Psoas muscle (tissue), 8 donors: ENCODE measurements around the gene RALGDS. TPM values are rescaled to one million over a fixed set of nuclear protein-coding genes. Genes with fewer than 3 reads are reported as not detected.
A peak's percentile ranks its signal among the peaks of the same experiment; 100 is the strongest.

Source experiments
- ATAC-seq, 4 donors: fragments of 200-7000 bp; cut with Tn5 transposase; one replicate each; pipeline ENCODE4 v1.9.1; 2020; ENCODE audit warnings: moderate library complexity in 3 of 4, mild to moderate bottlenecking in 2 of 4
- DNase-seq, 2 donors: peaks; one replicate each; pipeline ENCODE4 v3.0.0-alpha.2; 2020
- H3K27ac ChIP-seq: fragments of 200-600 bp; one replicate; pipeline ENCODE4 v1.8.0; 2022
- H3K27me3 ChIP-seq, 3 donors: fragments of 200-600 bp in 1 of 3; one replicate each; pipeline versions ENCODE4 v1.6.1 to v1.8.0; 2013 to 2022; ENCODE audit warnings: low read length in 2 of 3, mild to moderate bottlenecking in 2 of 3, moderate library complexity in 1 of 3; ENCODE audit not compliant: insufficient read depth in 3 of 3
- H3K36me3 ChIP-seq, 2 donors: fragments of 200-600 bp in 1 of 2; one replicate each; pipeline versions ENCODE4 v1.6.1 to v1.8.0; 2013 to 2022; ENCODE audit warnings: low read depth in 1 of 2, mild to moderate bottlenecking in 1 of 2, moderate library complexity in 1 of 2; ENCODE audit not compliant: insufficient read depth in 1 of 2
- H3K4me1 ChIP-seq: fragments of 200-600 bp; one replicate; pipeline ENCODE4 v1.8.0; 2022
- H3K4me3 ChIP-seq: fragments of 200-600 bp; one replicate; pipeline ENCODE4 v1.8.0; 2022; ENCODE audit warnings: mild to moderate bottlenecking
- H3K9me3 ChIP-seq: fragments of 200-600 bp; one replicate; pipeline ENCODE4 v1.8.0; 2022
- CTCF ChIP-seq: fragments of 200-600 bp; IDR thresholded peaks from one replicate; pipeline ENCODE4 v1.8.0; 2022; ENCODE audit warnings: antibody characterized with exemption
- WGBS, 3 donors: extraction: QIAGEN DNeasy Blood & Tissue Kit; methylation state at CpG; one replicate each; pipeline versions ENCODE4 v1.1.6 to v1.1.7; 2013; 5-methylcytosine and 5-hydroxymethylcytosine counted together
- intact Hi-C, 2 donors: fragments of 100-400 bp; cut with DNase I; formaldehyde crosslinking; loops; one replicate each; pipeline versions ENCODE4 v1.11.0 to v1.14.2; 2022
- polyA plus RNA-seq, 3 donors: library from polyadenylated mRNA; stranded (reverse); fragments of 200-250 nt; gene quantifications; one replicate each; pipeline ENCODE4 v1.2.3, GENCODE V29; 2013
- total RNA-seq, 4 donors: library from RNA; stranded (reverse); fragmentation: NEBNext Ultra II Directional in 2 of 4; extraction: Animal tissue kit (Norgen Biotek cat#: 25700) in 2 of 4; gene quantifications; one replicate each; pipeline versions ENCODE4 v1.2.1 to v1.2.4, GENCODE V29; 2021 to 2023
- donor health status: healthy with polysubstance abuse.
- donor health status: DM: no; HTN: no; CAD: no; lungs with moderate emphysema.
- donor health status: Bipolar disorder and iron deficiency.
- donor health status: healthy.
- donor health status: DM: yes; HTN: yes; CAD: no.
- donor health status: DM: no; HTN: no; CAD: no.
- donor health status: DM: no; HTN: no; CAD: no.
- donor health status: DM: yes; HTN: yes; CAD: no.

RALGDS gene
- total and polyA plus RNA-seq, 7 donors, result 12.3 to 64.6 (median 20.5) TPM

- Histone ChIP-seq H3K4me1 (peaks cover 70% of the 10 kb centered on the region), H3K9me3 (no peaks in the 10 kb centered on the region), H3K27me3 (no peaks in the 10 kb centered on the region), H3K4me3 (peak overlapping the region; percentile 93), H3K27ac (peak overlapping the region; percentile 90), H3K36me3 (no peaks in the 10 kb centered on the region)
- no peak for TF ChIP-seq CTCF
- DNase-seq (peak in 1 of 2 donors; percentile 64), ATAC-seq (peak in 1 of 4 donors; percentile 1)
- intact Hi-C loops, result no loop called here
- WGBS, 3 donors, result 12 to 16% (median 13%) methylated on average over 20 to 21 of the region's 21 CpGs
Observed at GRCh38 chr9:133119846-133120500, 1.1 kb downstream of the RALGDS start.

- WGBS, 3 donors, result 29 to 42% (median 30%) methylated on average over 21 of the region's 21 CpGs
- Histone ChIP-seq H3K9me3 (no peaks in the 10 kb centered on the region), H3K27ac (peak overlapping the region; percentile 90), H3K27me3 (no peaks in the 10 kb centered on the region), H3K4me1 (peaks cover 77% of the 10 kb centered on the region), H3K4me3 (peak overlapping the region; percentile 93), H3K36me3 (no peaks in the 10 kb centered on the region)
- ATAC-seq, result no peak
- intact Hi-C loops, result no loop called here
- TF ChIP-seq CTCF, result no peak
- peak; percentile 70 to 80 for DNase-seq
Observed at GRCh38 chr9:133119103-133119845, 1.8 kb downstream of the RALGDS start.

GRCh38 chr9:133118568-133118967 is 2.5 kb downstream of the RALGDS start:
- ATAC-seq (no peak), DNase-seq (peak in 1 of 2 donors; percentile 22)
- H3K27me3 ChIP-seq, result no peaks in the 10 kb centered on the region
- peak overlapping the region; percentile 93 for H3K4me3 ChIP-seq
- no peaks in the 10 kb centered on the region for H3K36me3 ChIP-seq
- intact Hi-C loops, result no loop called here
- H3K9me3 ChIP-seq, result no peaks in the 10 kb centered on the region
- peak overlapping the region; percentile 90 for H3K27ac ChIP-seq
- no peak for TF ChIP-seq CTCF
- peaks cover 84% of the 10 kb centered on the region for H3K4me1 ChIP-seq
- 56 to 57% (median 56%) methylated on average over 3 of the region's 3 CpGs for WGBS, 3 donors

GRCh38 chr9:133118179-133118520 is 2.9 kb downstream of the RALGDS start:
- WGBS, 3 donors, result 50 to 90% (median 58%) methylated on average over 3 of the region's 3 CpGs
- ATAC-seq, result no peak
- Histone ChIP-seq H3K36me3 (no peaks in the 10 kb centered on the region), H3K27ac (peak overlapping the region; percentile 90), H3K4me1 (peaks cover 84% of the 10 kb centered on the region), H3K9me3 (no peaks in the 10 kb centered on the region), H3K27me3 (no peaks in the 10 kb centered on the region), H3K4me3 (peak overlapping the region; percentile 93)
- no peak for DNase-seq
- intact Hi-C loops, result no loop called here
- TF ChIP-seq CTCF, result no peak
